Measurements from ENCODE around the gene TRPM4. TPM values are rescaled to one million over a fixed set of nuclear protein-coding genes. Genes with fewer than 3 reads are reported as not detected.

TRPM4 gene
- total and polyA plus RNA-seq, 2 experiments from 2014 or later, result 7.0 to 20.5 TPM

GRCh38 chr19:49189259-49189658 lies 31.7 kb downstream of the TRPM4 start:
- no peak overlapping the region for H2AFZ ChIP-seq
- H3K4me3 ChIP-seq, result no peak overlapping the region
- WGBS (ENCODE audit: low lambda C conversion rate, missing lambda C conversion rate), result 99% methylated on average over 5 of the region's 5 CpGs
- H3K79me2 ChIP-seq, result no peaks in the 10 kb centered on the region
- no peaks in the 10 kb centered on the region for H3K27me3 ChIP-seq
- no peak overlapping the region for H3K4me2 ChIP-seq
- TF ChIP-seq EZH2phosphoT487 (IDR thresholded peaks at IDR 0.05; ENCODE audit: low read depth, severe bottlenecking, unreplicated experiment), result no peak
- TF ChIP-seq CTCF (IDR thresholded peaks at IDR 0.05; ENCODE audit: poor library complexity), result no peak
- no peak for TF ChIP-seq EZH2 (IDR thresholded peaks at IDR 0.05; ENCODE audit: borderline replicate concordance)
- H3K36me3 ChIP-seq (replicated peaks; ENCODE audit: insufficient read depth, low read depth), result no peaks in the 10 kb centered on the region
- H3K4me1 ChIP-seq (ENCODE audit: insufficient read depth), result no peaks in the 10 kb centered on the region
- no peak for DNase-seq (ENCODE audit: low spot score)
- H3K9me3 ChIP-seq (ENCODE audit: low read depth), result no peaks in the 10 kb centered on the region
- no peaks in the 10 kb centered on the region for H4K20me1 ChIP-seq (ENCODE audit: insufficient read depth, poor library complexity, severe bottlenecking)
- no peaks in the 10 kb centered on the region for H3K9me2 ChIP-seq (replicated peaks; ENCODE audit: insufficient read depth)
- H3K27ac ChIP-seq, result no peak overlapping the region

GRCh38 chr19:49190781-49191180 lies 33.2 kb downstream of the TRPM4 start:
- Histone ChIP-seq H3K36me3 (replicated peaks; ENCODE audit: insufficient read depth, low read depth) (no peaks in the 10 kb centered on the region), H3K9me3 (ENCODE audit: low read depth) (no peaks in the 10 kb centered on the region), H3K4me3 (no peak overlapping the region), H4K20me1 (ENCODE audit: insufficient read depth, poor library complexity, severe bottlenecking) (no peaks in the 10 kb centered on the region), H2AFZ (no peak overlapping the region), H3K27ac (no peak overlapping the region), H3K79me2 (no peaks in the 10 kb centered on the region), H3K4me1 (ENCODE audit: insufficient read depth) (no peaks in the 10 kb centered on the region), H3K27me3 (no peaks in the 10 kb centered on the region), H3K9me2 (replicated peaks; ENCODE audit: insufficient read depth) (no peaks in the 10 kb centered on the region), H3K4me2 (no peak overlapping the region)
- DNase-seq (ENCODE audit: low spot score), result no peak
- TF ChIP-seq EZH2phosphoT487 (IDR thresholded peaks at IDR 0.05; ENCODE audit: low read depth, severe bottlenecking, unreplicated experiment) (no peak), CTCF (IDR thresholded peaks at IDR 0.05; ENCODE audit: poor library complexity) (no peak), EZH2 (IDR thresholded peaks at IDR 0.05; ENCODE audit: borderline replicate concordance) (no peak)
- WGBS (ENCODE audit: low lambda C conversion rate, missing lambda C conversion rate), result 96% methylated on average over 3 of the region's 3 CpGs

GRCh38 chr19:49193822-49194394 lies 36.3 kb downstream of the TRPM4 start:
- Histone ChIP-seq H4K20me1 (ENCODE audit: insufficient read depth, poor library complexity, severe bottlenecking) (no peaks in the 10 kb centered on the region), H3K4me1 (ENCODE audit: insufficient read depth) (no peaks in the 10 kb centered on the region), H2AFZ (no peak overlapping the region), H3K79me2 (no peaks in the 10 kb centered on the region), H3K27ac (no peak overlapping the region), H3K27me3 (no peaks in the 10 kb centered on the region), H3K4me3 (no peak overlapping the region), H3K9me2 (replicated peaks; ENCODE audit: insufficient read depth) (no peaks in the 10 kb centered on the region), H3K4me2 (no peak overlapping the region), H3K36me3 (replicated peaks; ENCODE audit: insufficient read depth, low read depth) (no peaks in the 10 kb centered on the region), H3K9me3 (ENCODE audit: low read depth) (no peaks in the 10 kb centered on the region)
- 99% methylated on average over 4 of the region's 6 CpGs for WGBS (ENCODE audit: low lambda C conversion rate, missing lambda C conversion rate)
- DNase-seq (ENCODE audit: low spot score), result no peak
- TF ChIP-seq EZH2 (IDR thresholded peaks at IDR 0.05; ENCODE audit: borderline replicate concordance) (no peak), EZH2phosphoT487 (IDR thresholded peaks at IDR 0.05; ENCODE audit: low read depth, severe bottlenecking, unreplicated experiment) (no peak), CTCF (IDR thresholded peaks at IDR 0.05; ENCODE audit: poor library complexity) (no peak)

Data from hepatocyte (in vitro differentiated cells).